GM21576 (cell line): Measurements from ENCODE around the gene RPL35.
"Not testable (repeated sequence)": the region's sequence is repeated elsewhere in the genome, so short reads cannot be mapped to it uniquely, and the experiment has no call there.

Experiments used
- ATAC-seq: cut with Tn5 transposase; IDR thresholded peaks from one replicate; pipeline ENCODE4 v1.9.1; 2021; ENCODE audit warnings: mild to moderate bottlenecking, moderate library complexity; ENCODE audit not compliant: unreplicated experiment

The RPL35 gene

GRCh38 chr9:124853605-124854143, 8.1 kb downstream of the RPL35 start:
- no peak for ATAC-seq

- peak; percentile 61 for ATAC-seq
Measured at GRCh38 chr9:124852829-124853531, 8.8 kb downstream of the RPL35 start, which contains the start of gene WDR38. Gene WDR38, plus strand, starts transcription at chr9:124853460. Its CDS starts 72 bp downstream, at chr9:124853532.

GRCh38 chr9:124852121-124852828, 9.5 kb downstream of the RPL35 start:
- ATAC-seq, result no peak

DNA sequence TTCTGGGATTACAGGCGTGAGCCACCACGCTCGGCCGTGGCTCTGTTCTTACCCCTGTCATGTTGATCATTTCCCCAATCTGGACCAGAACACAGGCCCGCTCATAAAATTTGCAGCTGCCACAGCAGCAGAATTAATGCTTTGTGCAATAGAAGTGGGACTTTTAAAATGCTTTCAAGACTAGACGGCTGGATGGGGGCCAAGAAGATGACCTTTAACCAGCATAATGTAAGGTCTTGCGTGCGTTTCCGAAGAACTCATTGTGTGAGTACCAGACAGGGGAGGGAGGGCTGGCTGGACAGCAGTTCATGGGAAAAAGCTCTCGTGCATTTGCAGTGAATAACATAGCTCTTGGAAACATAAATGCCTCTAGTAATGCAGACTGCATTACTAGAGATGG, 12.0 kb downstream of the RPL35 start:
- no peak for ATAC-seq

- no peak for ATAC-seq
Measured at GRCh38 chr9:124846969-124847368, 14.8 kb downstream of the RPL35 start.

DNA sequence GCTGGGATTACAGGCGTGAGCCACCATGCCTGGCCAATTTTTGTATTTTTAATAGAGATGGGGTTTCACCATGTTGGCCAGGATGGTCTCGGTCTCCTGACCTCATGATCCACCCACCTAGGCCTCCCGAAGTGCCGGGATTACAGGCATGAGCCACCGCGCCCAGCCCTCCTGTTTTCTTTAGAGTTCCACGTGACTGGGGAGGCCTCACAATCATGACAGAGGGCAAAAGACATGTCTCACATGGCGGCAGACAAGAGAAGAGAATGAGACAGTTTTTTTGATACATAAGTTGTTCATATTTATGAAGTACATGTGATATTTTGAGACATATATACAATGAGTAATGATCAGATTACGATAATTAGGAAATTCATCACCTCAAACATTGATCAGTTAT, 15.3 kb downstream of the RPL35 start:
- not testable (repeated sequence) for ATAC-seq

GRCh38 chr9:124844291-124844690, 17.5 kb downstream of the RPL35 start:
- no peak for ATAC-seq

GRCh38 chr9:124843456-124844034, 18.2 kb downstream of the RPL35 start:
- ATAC-seq, result no peak

DNA sequence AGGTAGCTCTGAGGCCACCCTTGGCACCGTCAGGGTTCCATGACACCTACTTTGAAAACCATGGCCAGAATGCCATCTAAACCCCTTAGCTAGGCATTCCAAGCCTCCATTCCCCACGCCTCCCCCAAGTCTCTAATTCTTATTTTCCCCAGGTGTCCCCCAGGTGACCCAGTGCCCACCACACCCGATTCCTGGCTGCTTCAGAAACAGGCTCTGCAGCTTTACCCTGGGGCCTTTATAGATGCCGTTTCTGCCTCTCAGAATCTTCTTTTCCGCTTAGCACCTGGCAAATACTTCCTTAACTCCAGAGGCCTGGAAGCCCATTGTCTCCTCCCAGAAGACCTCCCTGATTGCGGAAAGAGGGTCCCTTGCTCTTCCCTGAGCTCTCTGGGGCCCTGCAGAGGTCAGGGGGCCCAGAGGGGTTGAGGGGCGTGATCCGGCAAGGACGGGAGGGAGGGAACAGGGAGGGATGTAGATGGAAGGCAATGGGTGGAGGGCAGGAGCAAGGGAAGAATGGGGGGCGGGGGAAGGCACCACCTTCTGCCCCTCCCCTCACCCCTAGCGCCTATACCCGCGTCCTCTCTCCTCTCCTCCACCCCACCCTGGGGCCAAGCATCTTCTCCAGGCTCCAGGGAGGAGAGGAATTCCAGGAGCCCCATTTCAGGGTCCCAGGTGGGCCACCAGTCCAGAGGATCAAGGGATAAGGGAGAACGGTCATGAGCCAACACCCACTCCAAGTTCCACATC, 20.5 kb downstream of the RPL35 start:
- ATAC-seq, result no peak

- ATAC-seq, result no peak
Measured at GRCh38 chr9:124840300-124840833, 21.4 kb downstream of the RPL35 start.

DNA sequence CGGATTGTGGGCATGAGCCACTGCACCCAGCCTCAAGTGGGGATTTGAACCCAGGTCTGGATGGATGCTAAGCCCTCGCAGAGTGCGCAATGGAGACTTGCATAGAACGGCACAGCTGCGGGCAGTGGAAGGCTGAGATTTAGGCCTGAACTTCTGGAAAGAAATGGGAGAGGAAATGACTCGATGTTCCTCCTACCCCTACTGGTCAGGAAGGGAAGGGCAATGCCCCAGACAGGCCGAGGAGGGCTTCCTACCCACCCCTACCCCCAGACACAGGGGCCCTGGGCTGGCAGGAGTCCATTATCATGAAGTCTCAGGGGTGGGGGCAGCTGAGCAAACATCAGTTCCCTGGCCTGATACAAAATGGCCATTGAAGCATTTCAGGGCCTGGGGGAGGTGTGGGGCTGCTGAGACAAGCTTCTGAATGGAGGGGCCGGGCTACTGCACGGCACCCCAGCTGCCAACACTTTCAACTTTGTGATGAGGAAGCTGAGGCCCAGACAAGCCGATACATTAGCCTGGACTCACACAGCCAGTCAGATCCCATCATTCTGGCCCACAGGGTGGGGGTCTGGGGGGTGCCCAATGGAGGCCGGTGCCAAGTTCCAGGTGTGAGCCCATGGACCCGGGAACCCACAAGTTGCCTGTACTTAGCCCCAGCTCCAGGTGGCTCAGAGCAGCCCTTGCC, 22.0 kb downstream of the RPL35 start:
- no peak for ATAC-seq

DNA sequence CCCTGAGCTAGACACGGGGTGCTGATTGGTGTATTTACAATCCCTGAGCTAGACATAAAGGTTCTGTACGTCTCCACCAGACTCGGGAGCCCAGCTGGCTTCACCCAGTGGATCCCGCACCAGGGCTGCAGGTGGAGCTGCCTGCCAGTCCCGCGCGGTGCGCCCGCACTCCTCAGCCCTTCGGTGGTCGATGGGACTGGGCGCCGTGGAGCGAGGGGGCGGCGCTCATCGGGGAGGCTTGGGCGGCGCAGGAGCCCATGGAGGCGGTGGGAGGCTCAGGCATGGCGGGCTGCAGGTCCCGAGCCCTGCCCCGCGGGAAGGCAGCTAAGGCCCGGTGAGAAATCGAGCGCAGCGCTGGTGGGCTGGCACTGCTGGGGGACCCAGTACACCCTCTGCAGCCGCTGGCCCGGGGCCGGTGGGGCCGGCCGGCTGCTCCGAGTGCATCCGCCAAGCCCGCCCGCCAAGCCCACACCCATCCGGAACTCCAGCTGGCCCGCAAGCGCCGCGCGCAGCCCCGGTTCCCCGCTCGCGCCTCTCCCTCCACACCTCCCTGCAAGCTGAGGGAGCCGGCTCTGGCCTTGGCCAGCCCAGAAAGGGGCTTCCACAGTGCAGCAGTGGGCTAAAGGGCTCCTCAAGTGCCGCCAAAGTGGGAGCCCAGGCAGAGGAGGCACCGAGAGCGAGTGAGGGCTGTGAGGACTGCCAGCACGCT, 23.0 kb downstream of the RPL35 start:
- not testable (repeated sequence) for ATAC-seq

GRCh38 chr9:124838132-124838531, 23.6 kb downstream of the RPL35 start:
- ATAC-seq, result not testable (repeated sequence)

GRCh38 chr9:124835026-124835557, 26.7 kb downstream of the RPL35 start:
- ATAC-seq, result no peak

GRCh38 chr9:124834591-124834990, 27.2 kb downstream of the RPL35 start:
- ATAC-seq, result no peak

- no peak for ATAC-seq
Measured at GRCh38 chr9:124831642-124832364, 30.0 kb downstream of the RPL35 start.

DNA sequence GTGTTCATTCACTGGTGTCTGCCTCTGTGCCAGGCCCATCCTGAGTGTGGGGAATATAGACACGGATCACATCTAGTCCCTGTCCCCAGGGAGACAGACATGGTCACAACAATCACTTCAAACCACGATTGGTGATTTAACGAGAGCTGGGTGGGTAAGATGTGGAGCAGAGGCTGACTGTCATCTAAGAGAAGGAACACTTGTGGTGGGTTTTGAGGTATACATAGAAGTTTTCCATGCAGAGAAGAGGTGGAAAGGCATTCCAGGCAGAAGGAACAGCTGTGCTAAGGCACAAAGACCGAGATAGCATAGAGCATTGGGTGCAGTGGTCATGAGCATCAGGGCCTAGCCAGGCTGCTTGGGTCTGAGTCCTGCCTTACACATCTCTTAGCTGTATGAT, 31.2 kb downstream of the RPL35 start:
- ATAC-seq, result no peak

GRCh38 chr9:124829334-124829669, 32.5 kb downstream of the RPL35 start:
- ATAC-seq, result no peak
